ENCODE results near the gene GEMIN8. TPM values are rescaled to one million over a fixed set of nuclear protein-coding genes. Genes with fewer than 3 reads are reported as not detected.

The GEMIN8 gene
- total RNA-seq, 1 experiment from 2014 or later = 7.7 TPM

- no peaks in the 10 kb centered on the region for H3K9me3 Mint-ChIP-seq (ENCODE audit: unreplicated experiment)
- DNase-seq = no peak
- peaks cover 5% of the 10 kb centered on the region for H3K27me3 Mint-ChIP-seq (ENCODE audit: insufficient read depth, unreplicated experiment)
- BruUV-seq (replicated peaks) = no TSS peak
- CTCF ChIA-PET = no interaction called here
- POLR2A ChIA-PET = no interaction called here
- H3K4me3 ChIP-seq (ENCODE audit: low read depth, low read length) = no peak overlapping the region
- H3K4me1 Mint-ChIP-seq (ENCODE audit: low read depth, unreplicated experiment) = no peaks in the 10 kb centered on the region
- no peaks in the 10 kb centered on the region for H3K27me3 ChIP-seq (replicated peaks; ENCODE audit: control insufficient read depth, insufficient read depth, low read length)
- no peaks in the 10 kb centered on the region for H3K36me3 Mint-ChIP-seq (ENCODE audit: insufficient read depth, unreplicated experiment)
- H3K4me1 ChIP-seq = no peaks in the 10 kb centered on the region
- no peak overlapping the region for H3K4me3 Mint-ChIP-seq (ENCODE audit: unreplicated experiment)
- H3K36me3 ChIP-seq (ENCODE audit: control insufficient read depth, insufficient read depth, low read length) = no peaks in the 10 kb centered on the region
- no peaks in the 10 kb centered on the region for H3K9me3 ChIP-seq
- intact Hi-C loops (cut with micrococcal nuclease; ENCODE audit: unreplicated experiment) = no loop called here
- no peak overlapping the region for H3K27ac Mint-ChIP-seq (ENCODE audit: unreplicated experiment)
- no peak for TF ChIP-seq CTCF (IDR thresholded peaks at IDR 0.05; ENCODE audit: insufficient read depth in 1 of 2, low read depth in 1 of 2, low read length in 1 of 2, severe bottlenecking in 1 of 2, unreplicated experiment in 1 of 2)
Measured at GRCh38 chrX:13968198-13968597, 61.5 kb downstream of the GEMIN8 start.

GRCh38 chrX:13967636-13968035 is 62.1 kb downstream of the GEMIN8 start:
- Mint-ChIP-seq H3K9me3 (ENCODE audit: unreplicated experiment) (no peaks in the 10 kb centered on the region), H3K27ac (ENCODE audit: unreplicated experiment) (no peak overlapping the region), H3K4me1 (ENCODE audit: low read depth, unreplicated experiment) (no peaks in the 10 kb centered on the region), H3K27me3 (ENCODE audit: insufficient read depth, unreplicated experiment) (peaks cover 5% of the 10 kb centered on the region), H3K36me3 (ENCODE audit: insufficient read depth, unreplicated experiment) (no peaks in the 10 kb centered on the region), H3K4me3 (ENCODE audit: unreplicated experiment) (no peak overlapping the region)
- intact Hi-C loops (cut with micrococcal nuclease; ENCODE audit: unreplicated experiment) = no loop called here
- no peak for TF ChIP-seq CTCF (IDR thresholded peaks at IDR 0.05; ENCODE audit: insufficient read depth in 1 of 2, low read depth in 1 of 2, low read length in 1 of 2, severe bottlenecking in 1 of 2, unreplicated experiment in 1 of 2)
- Histone ChIP-seq H3K4me1 (no peaks in the 10 kb centered on the region), H3K9me3 (no peaks in the 10 kb centered on the region), H3K36me3 (ENCODE audit: control insufficient read depth, insufficient read depth, low read length) (no peaks in the 10 kb centered on the region), H3K4me3 (ENCODE audit: low read depth, low read length) (no peak overlapping the region), H3K27me3 (replicated peaks; ENCODE audit: control insufficient read depth, insufficient read depth, low read length) (no peaks in the 10 kb centered on the region)
- ChIA-PET CTCF (no interaction called here), POLR2A (no interaction called here)
- BruUV-seq (replicated peaks) = no TSS peak
- no peak for DNase-seq

GRCh38 chrX:13966793-13967125 is 62.9 kb downstream of the GEMIN8 start:
- DNase-seq = no peak
- BruUV-seq (replicated peaks) = no TSS peak
- Mint-ChIP-seq H3K36me3 (ENCODE audit: insufficient read depth, unreplicated experiment) (no peaks in the 10 kb centered on the region), H3K27ac (ENCODE audit: unreplicated experiment) (no peak overlapping the region), H3K4me3 (ENCODE audit: unreplicated experiment) (no peak overlapping the region), H3K27me3 (ENCODE audit: insufficient read depth, unreplicated experiment) (peaks cover 5% of the 10 kb centered on the region), H3K4me1 (ENCODE audit: low read depth, unreplicated experiment) (no peaks in the 10 kb centered on the region), H3K9me3 (ENCODE audit: unreplicated experiment) (no peaks in the 10 kb centered on the region)
- no peaks in the 10 kb centered on the region for H3K9me3 ChIP-seq
- ChIA-PET CTCF (no interaction called here), POLR2A (no interaction called here)
- H3K4me1 ChIP-seq = no peaks in the 10 kb centered on the region
- no peaks in the 10 kb centered on the region for H3K36me3 ChIP-seq (ENCODE audit: control insufficient read depth, insufficient read depth, low read length)
- H3K4me3 ChIP-seq (ENCODE audit: low read depth, low read length) = no peak overlapping the region
- intact Hi-C loops (cut with micrococcal nuclease; ENCODE audit: unreplicated experiment) = no loop called here
- TF ChIP-seq CTCF (IDR thresholded peaks at IDR 0.05; ENCODE audit: insufficient read depth in 1 of 2, low read depth in 1 of 2, low read length in 1 of 2, severe bottlenecking in 1 of 2, unreplicated experiment in 1 of 2) = no peak
- no peaks in the 10 kb centered on the region for H3K27me3 ChIP-seq (replicated peaks; ENCODE audit: control insufficient read depth, insufficient read depth, low read length)
